ENCODE measurements around the gene SDF2L1.
A peak's percentile ranks its signal among the peaks of the same experiment; 100 is the strongest.
"Not testable (repeated sequence)": the region's sequence is repeated elsewhere in the genome, so short reads cannot be mapped to it uniquely, and the experiment has no call there.

SDF2L1 gene

DNA sequence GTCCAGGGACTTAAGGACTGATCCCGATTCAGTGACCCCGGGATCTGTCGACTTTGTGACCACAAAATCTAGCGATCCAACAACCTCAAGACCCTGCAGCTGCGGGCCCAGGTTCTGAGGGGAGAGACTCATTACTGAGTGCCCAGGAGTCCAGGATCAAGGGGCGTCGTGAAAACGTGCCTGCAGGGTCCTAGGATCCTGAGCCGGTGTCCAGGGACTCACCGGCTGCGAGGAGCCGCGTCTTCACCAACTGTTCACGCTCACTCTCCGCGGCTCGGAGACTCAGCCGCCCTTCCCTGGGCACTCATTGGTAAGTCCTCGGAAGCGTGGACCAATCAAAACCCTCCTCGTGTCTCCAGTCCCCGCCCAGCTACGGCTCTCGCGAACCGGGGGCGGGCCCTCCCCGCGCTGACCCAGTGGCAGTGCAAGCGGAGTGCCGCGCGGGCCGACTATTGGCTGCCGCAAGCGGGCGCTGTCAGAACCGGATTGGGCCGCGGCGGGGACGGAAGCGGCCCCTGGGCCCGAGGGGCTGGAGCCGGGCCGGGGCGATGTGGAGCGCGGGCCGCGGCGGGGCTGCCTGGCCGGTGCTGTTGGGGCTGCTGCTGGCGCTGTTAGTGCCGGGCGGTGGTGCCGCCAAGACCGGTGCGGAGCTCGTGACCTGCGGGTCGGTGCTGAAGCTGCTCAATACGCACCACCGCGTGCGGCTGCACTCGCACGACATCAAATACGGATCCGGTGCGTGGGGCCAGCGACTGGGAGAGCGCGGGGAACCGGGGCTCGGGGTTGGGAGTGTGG is at the start of gene SDF2L1:
TSS of gene SDF2L1 (plus strand) at position 514 of the 795 bp plus-strand sequence. CDS start at position 549, 35 bp downstream.
- peak; percentile 80 for DNase-seq

DNA sequence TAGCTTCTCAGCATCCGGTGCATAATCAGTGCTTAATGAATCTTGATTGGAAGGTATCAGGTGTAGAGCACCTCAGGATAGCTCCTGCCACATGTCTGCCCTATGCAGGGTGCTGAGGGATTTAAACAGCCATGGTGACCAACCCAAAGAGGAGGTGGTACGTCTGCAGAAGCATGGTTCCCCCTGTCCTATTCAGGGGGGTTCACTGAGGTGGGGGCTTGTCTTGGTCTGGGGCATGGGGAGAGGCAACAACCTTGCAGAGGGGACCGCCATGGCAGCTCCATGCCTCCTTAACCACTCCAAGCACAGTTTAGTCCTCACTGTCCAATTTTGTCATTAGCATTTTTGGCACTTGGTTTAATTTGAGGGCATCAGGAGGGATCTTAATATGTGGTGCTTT is 49.7 kb upstream of the SDF2L1 start:
- no peak for DNase-seq

GRCh38 chr22:21593406-21594232 is 48.5 kb upstream of the SDF2L1 start:
- no peak for DNase-seq

- DNase-seq: no peak
Measured at GRCh38 chr22:21594865-21595452, 47.1 kb upstream of the SDF2L1 start.

GRCh38 chr22:21596356-21597135 is 45.6 kb upstream of the SDF2L1 start:
- DNase-seq: not testable (repeated sequence)

DNA sequence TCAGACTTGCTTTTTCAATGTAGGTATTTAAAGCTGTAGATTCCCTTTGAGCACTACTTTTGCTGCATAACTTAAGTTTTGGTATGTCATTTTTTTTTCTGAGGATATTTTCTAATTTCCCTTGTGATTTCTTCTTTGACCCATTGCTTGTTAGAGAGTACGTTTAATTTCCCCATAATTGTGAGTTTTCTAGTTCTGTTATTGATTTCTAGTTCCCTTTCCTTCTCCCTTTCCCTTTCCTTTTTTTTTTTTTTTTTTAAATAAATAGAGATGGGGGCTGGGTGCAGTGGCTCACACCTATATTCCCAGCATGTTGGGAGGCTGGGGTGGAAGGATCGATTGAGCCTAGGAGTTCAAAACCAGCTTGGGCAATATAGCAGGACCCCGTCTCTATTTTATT is 43.8 kb upstream of the SDF2L1 start:
- DNase-seq: no peak

DNA sequence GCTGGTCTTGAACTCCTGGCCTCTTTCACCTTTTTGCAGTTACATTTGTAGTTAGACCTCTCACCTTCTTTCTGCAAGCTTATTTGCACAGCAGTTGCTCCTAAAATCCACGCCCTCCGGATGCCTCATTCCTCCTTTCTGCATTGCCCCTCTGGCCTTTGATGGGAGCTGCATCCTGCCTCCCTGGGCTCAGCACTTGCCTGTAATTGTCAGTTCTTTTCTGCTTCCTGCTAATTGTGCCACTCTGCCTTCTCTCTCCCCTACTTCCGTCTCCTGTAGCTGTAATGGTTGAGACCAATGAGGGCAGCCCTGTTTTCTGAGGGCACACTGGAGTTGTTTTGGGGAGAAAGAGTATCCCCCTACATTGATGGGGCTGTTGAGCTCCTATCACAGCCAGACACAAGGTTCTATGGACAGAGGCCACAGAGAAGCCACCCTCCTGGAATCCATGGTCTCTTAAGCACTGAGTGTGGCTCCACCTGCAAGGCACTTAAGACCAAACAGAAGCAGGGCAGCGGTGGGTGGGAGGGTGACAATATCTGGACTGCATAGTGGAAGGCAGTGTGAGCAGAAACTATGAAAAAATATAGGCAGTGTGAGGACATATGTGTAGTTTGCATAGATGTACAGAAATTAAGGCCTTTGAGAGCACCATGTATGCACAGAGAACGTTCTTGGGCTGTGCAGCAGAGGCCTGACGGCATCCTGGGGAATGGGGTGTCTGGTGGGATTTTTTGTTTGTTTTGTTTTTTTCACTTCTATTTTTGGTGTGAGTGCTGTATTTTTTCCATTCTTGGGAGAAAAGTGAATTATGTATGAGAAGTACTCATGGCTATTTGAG is 42.8 kb upstream of the SDF2L1 start:
- no peak for DNase-seq

DNA sequence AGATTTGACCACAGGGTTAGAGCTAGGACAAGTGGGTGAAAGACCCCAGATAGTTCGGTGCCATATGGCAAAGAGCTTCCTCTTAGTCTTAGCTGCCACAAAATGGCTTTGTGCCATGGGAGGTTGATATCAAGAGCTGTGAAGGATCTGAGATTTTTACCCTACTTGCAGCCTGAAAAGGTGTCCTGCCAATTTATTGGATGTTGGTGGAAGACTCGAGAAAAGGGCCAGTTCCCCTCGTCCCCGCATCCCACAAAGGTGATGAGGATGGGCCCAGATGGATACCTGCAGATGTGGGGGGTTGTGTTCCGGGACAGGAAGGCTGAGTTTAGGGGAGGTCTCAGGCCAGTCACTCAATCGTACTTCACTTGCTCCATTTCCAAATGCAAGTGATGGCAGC is 39.5 kb upstream of the SDF2L1 start:
- DNase-seq: no peak

- no peak for DNase-seq
Measured at GRCh38 chr22:21603973-21604372, 38.1 kb upstream of the SDF2L1 start.

- no peak for DNase-seq
Measured at GRCh38 chr22:21605887-21606564, 36.1 kb upstream of the SDF2L1 start.

- DNase-seq: no peak
Measured at GRCh38 chr22:21606775-21607174, 35.3 kb upstream of the SDF2L1 start.

DNA sequence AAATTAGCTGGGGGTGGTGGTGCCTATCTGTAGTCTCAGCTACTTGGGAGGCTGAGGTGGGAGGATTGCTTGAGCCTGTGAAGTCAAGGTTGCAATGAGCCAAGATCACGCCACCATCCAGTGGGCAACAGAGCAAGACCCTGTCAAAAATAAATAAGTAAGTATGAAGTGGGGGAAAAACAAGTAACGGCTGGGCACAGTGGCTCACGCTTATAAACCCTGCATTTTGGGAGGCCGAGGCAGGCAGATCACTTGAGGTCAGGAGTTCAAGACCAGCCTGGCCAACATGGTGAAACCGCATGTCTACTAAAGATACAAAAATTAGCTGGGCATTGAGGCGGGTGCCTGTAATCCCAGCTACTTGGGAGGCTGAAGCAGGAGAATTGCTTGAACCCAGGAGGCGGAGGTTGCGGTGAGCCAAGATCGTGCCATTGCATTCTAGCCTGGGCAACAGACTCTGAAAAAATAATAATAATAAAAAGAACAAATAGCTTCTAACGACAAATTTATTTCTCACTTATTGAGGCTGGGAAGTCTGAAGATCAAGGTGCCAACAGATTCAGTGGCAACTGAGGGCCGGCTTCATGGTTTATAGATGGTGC is 32.4 kb upstream of the SDF2L1 start:
- DNase-seq: not testable (repeated sequence)

- no peak for DNase-seq
Measured at GRCh38 chr22:21611210-21611977, 30.7 kb upstream of the SDF2L1 start.

- DNase-seq: no peak
Measured at GRCh38 chr22:21612858-21613257, 29.2 kb upstream of the SDF2L1 start.

- no peak for DNase-seq
Measured at GRCh38 chr22:21613553-21614233, 28.4 kb upstream of the SDF2L1 start.

DNA sequence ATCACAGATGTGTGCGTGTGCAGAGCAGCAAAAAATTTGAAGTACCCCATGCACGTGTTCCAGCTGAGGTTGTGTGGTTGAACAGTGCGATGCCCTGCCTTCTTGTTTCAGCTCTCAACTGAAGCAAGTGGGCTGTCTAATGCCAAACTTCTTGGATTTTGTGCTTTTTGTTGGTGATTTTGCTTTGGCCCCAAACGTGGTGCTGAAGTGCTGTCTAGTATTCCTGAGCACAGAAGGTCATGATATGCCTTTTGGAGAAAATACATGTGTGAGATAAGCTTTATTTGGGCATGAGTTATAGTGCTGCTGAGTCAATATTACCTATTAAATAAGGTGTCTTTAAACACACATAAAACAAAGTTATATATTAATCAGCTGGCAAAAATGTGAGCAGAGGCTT is 26.4 kb upstream of the SDF2L1 start:
- DNase-seq: no peak

- not testable (repeated sequence) for DNase-seq
Measured at GRCh38 chr22:21617337-21617736, 24.8 kb upstream of the SDF2L1 start.

- no peak for DNase-seq
Measured at GRCh38 chr22:21621025-21621424, 21.1 kb upstream of the SDF2L1 start.
